HG03520 (cell line): ENCODE measurements around the gene ASB1.

ENCODE experiments used
- ATAC-seq: cut with Tn5 transposase; IDR thresholded peaks from one replicate; pipeline ENCODE4 v1.9.1; 2021; ENCODE audit warnings: mild to moderate bottlenecking, moderate library complexity; ENCODE audit not compliant: unreplicated experiment

ASB1 gene

DNA sequence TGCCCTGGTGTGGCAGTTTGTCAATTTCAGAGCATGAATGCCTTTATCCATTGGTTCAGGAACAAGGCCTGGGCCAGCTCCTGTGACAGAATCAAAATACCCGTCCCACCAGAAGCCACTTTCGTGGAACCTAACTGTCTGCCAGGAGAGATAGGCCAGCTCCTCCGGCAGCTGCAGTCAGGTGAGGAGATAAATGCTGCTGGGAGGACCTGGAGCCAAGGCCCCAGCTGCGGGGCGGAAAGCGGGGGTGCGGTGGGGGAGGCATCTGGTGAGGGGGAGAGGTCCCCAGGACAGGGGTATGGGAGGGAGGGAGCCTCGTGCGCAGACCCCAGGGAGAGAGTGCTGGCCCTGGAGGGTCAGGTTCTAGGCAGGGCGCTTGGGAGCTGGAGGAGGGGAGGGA lies 4.4 kb upstream of the ASB1 start:
- ATAC-seq, result no peak

DNA sequence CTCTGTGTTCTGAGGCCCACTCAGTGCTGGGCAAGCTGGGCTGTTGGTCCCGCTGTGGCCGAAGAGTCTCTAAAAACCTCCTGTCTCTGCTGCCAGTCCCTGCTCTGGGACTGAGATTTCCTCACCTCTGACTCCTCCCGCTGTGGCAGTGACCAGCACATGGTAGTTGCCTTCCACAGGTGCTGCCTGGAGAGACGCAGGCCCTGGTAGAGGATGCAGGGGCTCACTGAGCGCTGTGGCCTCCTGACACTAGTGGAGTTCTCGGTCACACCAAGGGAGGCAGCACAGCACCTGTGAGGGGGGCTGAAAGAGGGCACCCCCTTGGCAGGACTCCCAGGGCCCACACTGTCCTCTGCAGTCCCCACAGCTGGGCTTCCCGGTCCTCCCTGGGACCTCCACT lies 3.8 kb upstream of the ASB1 start:
- no peak for ATAC-seq

DNA sequence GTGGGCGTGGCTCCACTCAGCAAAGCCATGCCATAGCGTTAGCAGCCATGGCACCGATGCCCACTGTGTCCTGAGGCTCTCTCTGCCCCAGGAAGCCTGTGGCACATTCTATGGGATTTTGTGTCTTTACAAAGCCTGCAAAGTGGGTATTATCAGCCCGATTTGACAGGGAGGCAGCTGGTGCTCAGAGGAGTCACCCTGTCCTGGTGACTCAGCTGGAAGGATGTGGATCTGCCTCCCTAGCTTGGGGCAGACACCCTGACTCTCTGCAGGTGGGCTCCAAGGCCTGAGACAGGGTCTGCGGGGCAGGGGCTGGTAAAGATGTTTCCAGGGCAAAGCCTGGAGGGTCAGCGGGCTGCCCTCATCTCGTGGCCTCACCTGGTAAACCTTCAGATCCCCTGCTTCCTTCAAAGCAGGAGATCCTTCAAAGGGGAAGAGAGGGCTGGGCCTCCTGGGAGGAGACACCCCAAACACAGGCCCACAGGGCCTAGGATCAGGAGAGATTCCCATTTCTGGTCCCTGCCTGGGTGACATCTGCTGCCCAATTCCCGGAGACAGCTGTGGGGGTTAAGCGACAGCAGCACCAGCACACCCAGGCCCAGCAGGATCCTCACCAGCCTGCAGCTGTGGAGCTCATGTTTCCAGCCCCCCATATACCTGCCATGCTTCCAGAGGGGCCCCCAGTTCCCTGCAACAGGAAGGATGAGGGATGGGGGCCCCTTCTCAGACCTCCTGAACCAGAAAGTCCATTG lies 3.0 kb upstream of the ASB1 start:
- ATAC-seq, result no peak

DNA sequence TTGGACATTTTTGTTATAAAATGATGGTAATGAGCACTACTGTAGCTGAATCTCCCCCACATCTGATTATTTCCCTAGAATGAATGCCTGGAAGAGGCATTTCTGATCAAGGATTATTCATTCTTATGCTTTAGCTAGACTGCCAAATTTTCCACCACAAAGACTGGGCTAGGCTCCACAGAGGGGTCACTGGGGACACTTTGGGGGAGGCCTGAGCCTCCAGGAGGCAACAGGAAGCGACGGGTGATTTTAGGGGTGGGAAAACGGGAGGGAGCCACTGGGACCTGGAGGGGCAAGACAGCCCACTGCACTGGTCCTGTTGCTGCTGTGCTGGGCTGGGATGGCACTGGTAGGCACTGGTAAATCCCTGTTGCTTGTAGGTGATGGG lies 2.4 kb upstream of the ASB1 start:
- no peak for ATAC-seq

DNA sequence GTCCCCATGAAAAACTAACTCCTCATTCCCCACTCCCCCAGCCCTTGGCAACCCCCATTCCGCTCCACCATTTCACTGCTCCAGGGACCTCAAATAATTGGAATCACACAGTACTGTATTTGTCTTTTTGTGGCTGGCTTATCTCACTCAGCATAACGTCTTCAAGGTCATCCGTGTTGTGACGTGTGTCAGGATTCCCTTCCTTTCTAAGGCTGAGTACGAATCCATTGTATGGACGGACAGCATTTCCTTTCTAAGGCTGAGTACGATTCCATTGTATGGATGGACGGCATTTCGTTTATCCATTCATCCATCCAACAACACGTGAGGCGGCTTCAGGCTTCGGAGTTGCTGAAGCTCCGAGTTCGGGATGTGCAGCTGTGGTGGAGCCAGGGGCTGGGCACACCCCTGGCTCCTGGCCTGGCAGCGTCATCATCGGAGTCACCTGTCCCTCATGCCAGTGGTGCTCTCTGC lies 1.2 kb upstream of the ASB1 start:
- ATAC-seq, result no peak

GRCh38 chr2:238425979-238426567 lies 654 bp upstream of the ASB1 start:
- ATAC-seq, result peak; percentile 4

GRCh38 chr2:238427435-238428162 lies 872 bp downstream of the ASB1 start:
- ATAC-seq, result no peak

DNA sequence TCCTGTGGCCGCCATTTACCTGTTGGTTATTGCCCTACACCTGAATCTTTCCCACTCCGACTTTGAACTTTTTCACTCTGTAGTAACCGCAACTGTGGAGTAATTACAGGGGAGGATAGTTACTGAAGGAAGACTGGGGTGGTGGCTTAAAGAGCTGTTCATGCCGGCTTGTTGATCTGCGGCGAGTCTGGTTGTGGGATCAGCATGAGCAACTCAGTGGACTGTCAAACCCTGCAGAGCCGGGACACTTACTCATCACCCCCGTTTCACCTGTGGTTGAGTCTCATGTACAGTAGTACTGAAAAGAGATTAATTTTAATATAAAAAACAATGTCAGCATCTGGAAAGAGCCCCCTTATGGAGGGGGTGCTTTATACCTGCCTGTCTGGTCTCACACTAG lies 2.1 kb downstream of the ASB1 start:
- no peak for ATAC-seq

- no peak for ATAC-seq
These were observed 4.1 kb downstream of the ASB1 start for GRCh38 chr2:238430781-238431180.

DNA sequence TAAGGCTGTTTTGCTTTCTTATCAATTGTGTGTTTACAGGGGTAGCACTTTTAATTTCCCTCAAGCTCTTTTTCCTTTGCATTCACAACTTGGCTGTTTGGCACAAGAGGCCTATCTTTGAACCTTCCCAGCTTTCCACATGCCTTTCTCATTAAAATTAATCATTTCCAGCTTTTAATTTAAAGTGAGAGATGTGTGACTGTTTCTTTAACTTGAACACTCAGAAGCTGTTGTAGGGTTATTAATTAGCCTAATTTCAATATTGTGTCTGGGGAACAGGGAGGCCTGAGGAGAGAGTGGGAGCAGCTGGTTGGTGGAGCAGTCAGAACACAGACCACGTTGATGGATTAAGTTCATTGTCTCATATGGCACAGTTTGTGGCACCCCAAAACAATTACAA lies 4.7 kb downstream of the ASB1 start:
- no peak for ATAC-seq

DNA sequence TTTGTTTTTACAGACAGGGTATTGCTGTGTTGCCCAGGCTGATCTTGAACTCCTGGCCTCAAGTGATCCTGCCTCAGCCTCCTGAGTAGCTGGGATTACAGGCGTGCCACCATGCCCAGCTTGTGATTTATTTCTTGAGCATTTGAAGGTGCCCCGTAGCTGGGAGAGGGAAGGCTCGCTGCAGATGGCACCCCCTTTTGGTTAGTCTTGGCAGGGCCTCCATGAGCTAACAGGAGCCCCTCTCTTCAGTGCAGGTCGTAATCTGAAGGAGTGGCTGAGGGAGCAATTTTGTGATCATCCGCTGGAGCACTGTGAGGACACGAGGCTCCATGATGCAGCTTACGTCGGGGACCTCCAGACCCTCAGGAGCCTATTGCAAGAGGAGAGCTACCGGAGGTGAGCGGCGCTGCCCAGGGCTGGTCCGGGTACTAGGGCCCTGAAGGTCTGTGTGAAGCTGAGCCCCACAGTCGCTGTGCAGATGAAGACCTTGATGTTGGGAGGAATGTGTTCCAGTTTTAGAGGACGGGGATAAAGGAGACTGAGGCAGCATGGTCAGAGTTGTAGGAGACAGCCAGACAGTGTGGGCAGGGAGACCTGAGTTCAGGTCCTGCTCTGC lies 6.7 kb downstream of the ASB1 start:
- ATAC-seq, result no peak

- no peak for ATAC-seq
These were observed 7.5 kb downstream of the ASB1 start for GRCh38 chr2:238433941-238434845.

DNA sequence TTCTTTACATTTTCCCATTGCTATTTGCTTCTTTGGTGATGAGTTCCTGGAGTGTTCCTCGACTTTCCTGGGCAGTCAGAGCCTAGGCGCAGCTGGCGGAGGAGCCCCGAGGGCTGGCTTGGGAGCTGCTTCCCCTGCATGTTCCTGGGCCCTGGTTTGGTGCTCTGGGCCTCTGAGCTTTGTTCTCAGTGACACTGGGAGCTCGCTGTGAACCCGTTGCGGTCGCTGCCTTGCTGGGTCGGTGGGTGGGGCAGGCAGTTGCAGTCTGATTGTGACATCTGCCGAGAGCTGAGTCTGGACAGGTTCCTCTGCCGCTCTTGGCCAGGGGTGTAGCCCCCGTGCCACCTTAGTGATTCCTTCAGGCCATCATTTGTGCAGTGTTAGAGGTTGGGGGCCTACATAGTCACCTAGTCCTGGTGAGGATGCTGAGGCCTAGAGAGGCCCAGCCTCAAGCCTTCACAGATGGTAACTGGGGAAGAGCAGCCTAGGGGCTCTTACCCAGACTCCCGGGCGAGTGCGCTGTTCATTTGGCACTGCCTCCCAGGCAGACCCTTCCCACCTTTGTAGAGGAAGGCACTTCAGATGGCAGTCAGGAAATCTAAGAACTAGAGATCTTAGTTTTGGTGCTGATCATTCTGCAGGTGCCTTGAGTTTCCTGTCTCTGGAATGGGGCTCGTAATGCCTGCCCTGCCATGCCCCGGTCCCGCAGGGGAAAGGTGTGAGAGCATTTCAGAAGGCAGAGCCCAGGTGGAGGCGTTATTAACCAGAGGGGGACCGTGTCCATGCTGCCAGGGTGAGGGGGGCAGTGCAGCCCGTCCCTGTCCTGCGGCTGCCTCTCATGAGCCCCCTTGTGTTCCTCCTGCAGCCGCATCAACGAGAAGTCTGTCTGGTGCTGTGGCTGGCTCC lies 8.4 kb downstream of the ASB1 start:
- no peak for ATAC-seq

DNA sequence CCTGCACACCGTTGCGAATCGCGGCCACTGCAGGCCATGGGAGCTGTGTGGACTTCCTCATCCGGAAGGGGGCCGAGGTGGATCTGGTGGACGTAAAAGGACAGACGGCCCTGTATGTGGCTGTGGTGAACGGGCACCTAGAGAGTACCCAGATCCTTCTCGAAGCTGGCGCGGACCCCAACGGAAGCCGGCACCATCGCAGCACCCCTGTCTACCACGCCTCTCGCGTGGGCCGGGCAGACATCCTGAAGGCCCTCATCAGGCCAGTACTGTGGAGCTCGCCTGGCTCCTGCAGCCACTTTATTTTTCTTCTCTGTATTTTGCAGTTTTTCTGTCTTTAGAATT lies 9.0 kb downstream of the ASB1 start:
- no peak for ATAC-seq

- no peak for ATAC-seq
These were observed 12.4 kb downstream of the ASB1 start for GRCh38 chr2:238438856-238439849.

GRCh38 chr2:238439917-238440316 lies 13.2 kb downstream of the ASB1 start:
- no peak for ATAC-seq

DNA sequence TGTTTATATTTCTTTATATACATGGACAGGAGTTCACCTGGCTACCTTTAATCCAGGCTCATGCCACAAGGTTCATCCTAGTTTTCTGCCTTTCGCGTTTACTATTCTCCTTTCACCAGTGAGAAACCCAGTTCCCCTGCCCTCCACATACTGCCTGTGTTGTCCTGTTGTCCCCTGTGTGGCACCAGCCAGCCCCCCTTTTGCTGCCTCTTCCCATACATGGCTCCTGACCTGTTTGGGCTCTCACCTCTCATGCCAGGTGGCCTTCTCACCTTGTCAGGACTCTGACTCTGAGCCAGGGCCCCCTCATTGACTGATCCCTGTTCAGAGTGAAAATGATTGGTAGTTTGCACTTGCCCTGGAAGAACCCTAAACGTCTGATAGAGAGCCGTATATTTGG lies 13.6 kb downstream of the ASB1 start:
- ATAC-seq, result no peak

DNA sequence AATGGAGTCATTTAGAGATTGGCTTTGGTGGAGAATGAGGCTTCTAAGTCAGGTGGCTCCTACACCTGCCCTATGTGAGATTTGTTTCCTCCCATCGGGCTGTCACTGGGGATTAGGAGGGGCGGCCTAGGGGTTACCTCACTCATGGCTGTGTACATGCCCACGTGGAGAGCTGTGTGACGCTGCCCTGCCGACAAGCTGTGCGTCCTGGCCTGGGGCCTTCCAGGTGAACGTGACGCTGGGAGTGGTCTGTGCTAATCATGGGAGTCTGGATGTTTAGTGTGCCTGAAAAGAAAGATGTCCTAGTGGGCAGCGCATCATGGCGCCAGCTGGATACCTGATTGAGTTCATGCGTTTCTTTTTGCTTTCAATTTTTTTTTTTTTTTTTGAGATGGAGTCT lies 14.0 kb downstream of the ASB1 start:
- no peak for ATAC-seq
